Neural progenitor cell (in vitro differentiated cells): ENCODE data around the gene SOBP. TPM values are rescaled to one million over a fixed set of nuclear protein-coding genes. Genes with fewer than 3 reads are reported as not detected.

Experiments
- DNase-seq: peaks from one replicate; pipeline ENCODE4 v3.0.0-alpha.2; 2016; ENCODE audit warnings: low spot score
- H2AFZ ChIP-seq: fragments of 200-600 bp; sonication (generic); replicated peaks from 2 replicates; pipeline ENCODE4 v1.6.1; 2016; ENCODE audit warnings: antibody characterized with exemption
- H3F3A ChIP-seq: fragments of 200-600 bp; sonication (generic); 2 replicates; pipeline ENCODE4 v1.6.1; 2016; ENCODE audit warnings: antibody characterized with exemption, low read depth
- H3K27ac ChIP-seq: fragments of 200-600 bp; sonication (generic); 2 replicates; pipeline ENCODE4 v1.5.1; 2016; ENCODE audit warnings: mild to moderate bottlenecking
- H3K27me3 ChIP-seq: fragments of 200-600 bp; sonication (generic); 2 replicates; pipeline ENCODE4 v1.6.1; 2016; ENCODE audit warnings: mild to moderate bottlenecking, moderate library complexity
- H3K36me3 ChIP-seq: fragments of 200-600 bp; sonication (generic); 2 replicates; pipeline ENCODE4 v1.5.1; 2016
- H3K4me1 ChIP-seq: fragments of 200-600 bp; sonication (generic); 2 replicates; pipeline ENCODE4 v1.6.1; 2016; ENCODE audit warnings: mixed run types
- H3K4me2 ChIP-seq: fragments of 200-600 bp; sonication (generic); 2 replicates; pipeline ENCODE4 v1.6.1; 2016
- H3K4me3 ChIP-seq: fragments of 200-600 bp; sonication (generic); 2 replicates; pipeline ENCODE4 v1.5.1; 2016
- H3K79me2 ChIP-seq: fragments of 200-600 bp; sonication (generic); 2 replicates; pipeline ENCODE4 v1.6.1; 2016; ENCODE audit warnings: low read depth
- H3K9ac ChIP-seq: fragments of 200-600 bp; sonication (generic); 2 replicates; pipeline ENCODE4 v1.6.1; 2016
- H3K9me3 ChIP-seq: fragments of 200-600 bp; sonication (generic); 2 replicates; pipeline ENCODE4 v1.5.1; 2016; ENCODE audit warnings: low read depth
- H4K20me1 ChIP-seq: fragments of 200-600 bp; sonication (generic); 2 replicates; pipeline ENCODE4 v1.6.1; 2016; ENCODE audit warnings: low read depth
- H3K27ac Mint-ChIP-seq: 3 replicates; pipeline ENCODE4 v1.8.0; 2021; ENCODE audit warnings: mixed read lengths
- H3K27me3 Mint-ChIP-seq: 2 replicates; pipeline ENCODE4 v1.8.0; 2022; ENCODE audit warnings: low read depth, mild to moderate bottlenecking, inconsistent platforms, moderate library complexity, mixed read lengths; ENCODE audit not compliant: insufficient read depth
- H3K36me3 Mint-ChIP-seq: 3 replicates; pipeline ENCODE4 v1.8.0; 2021; ENCODE audit warnings: mixed read lengths
- H3K4me1 Mint-ChIP-seq: 3 replicates; pipeline ENCODE4 v1.8.0; 2021; ENCODE audit warnings: mixed read lengths
- H3K4me3 Mint-ChIP-seq: 3 replicates; pipeline ENCODE4 v1.8.0; 2021; ENCODE audit warnings: mild to moderate bottlenecking, moderate library complexity, mixed read lengths
- H3K9me3 Mint-ChIP-seq: 3 replicates; pipeline ENCODE4 v1.8.0; 2020; ENCODE audit warnings: mixed read lengths
- EZH2 ChIP-seq: fragments of 200-600 bp; sonication (generic); IDR thresholded peaks from 2 replicates; pipeline ENCODE4 v1.6.1; 2017; ENCODE audit warnings: antibody characterized with exemption, mild to moderate bottlenecking, moderate library complexity
- EZH2phosphoT487 ChIP-seq: fragments of 200-600 bp; sonication (generic); IDR thresholded peaks from 2 replicates; pipeline ENCODE4 v1.6.1; 2017; ENCODE audit warnings: antibody characterized with exemption
- total RNA-seq: library from RNA; depleted of rRNA; stranded (reverse); fragments of >200 nt; gene quantifications from 2 replicates; pipeline ENCODE4 v1.2.3, GENCODE V29; 2015; ENCODE audit warnings: low replicate concordance
- TF ChIP-seq, protein P1 (sequence below): fragments of 200-600 bp; sonication (generic); IDR thresholded peaks from 2 replicates; pipeline ENCODE4 v1.5.1; 2017; ENCODE audit warnings: antibody characterized with exemption, mild to moderate bottlenecking

Gene SOBP
- total RNA-seq, 1 donor from 2014 or later, result 12.6 TPM

DNA sequence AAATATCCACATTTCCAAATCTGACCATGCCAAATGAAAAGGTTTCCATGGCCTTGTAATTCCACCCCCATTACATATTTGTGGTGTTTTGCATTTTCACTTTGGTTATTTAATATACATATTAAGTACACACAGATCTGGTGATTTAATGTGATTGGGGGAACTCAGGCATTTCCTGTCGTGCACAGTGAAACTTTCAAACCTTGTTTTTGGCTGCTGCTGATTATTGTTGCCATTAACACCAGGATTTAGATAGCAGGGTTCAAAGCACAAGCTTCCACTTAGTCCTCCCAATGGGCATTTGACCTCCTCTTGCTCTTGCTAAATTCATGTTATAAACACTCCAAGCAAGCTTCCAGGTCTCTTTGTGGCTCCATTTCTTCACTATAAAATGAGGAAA, 166.5 kb downstream of the SOBP start:
- H3K4me1 Mint-ChIP-seq, result peaks cover 51% of the 10 kb centered on the region

DNA sequence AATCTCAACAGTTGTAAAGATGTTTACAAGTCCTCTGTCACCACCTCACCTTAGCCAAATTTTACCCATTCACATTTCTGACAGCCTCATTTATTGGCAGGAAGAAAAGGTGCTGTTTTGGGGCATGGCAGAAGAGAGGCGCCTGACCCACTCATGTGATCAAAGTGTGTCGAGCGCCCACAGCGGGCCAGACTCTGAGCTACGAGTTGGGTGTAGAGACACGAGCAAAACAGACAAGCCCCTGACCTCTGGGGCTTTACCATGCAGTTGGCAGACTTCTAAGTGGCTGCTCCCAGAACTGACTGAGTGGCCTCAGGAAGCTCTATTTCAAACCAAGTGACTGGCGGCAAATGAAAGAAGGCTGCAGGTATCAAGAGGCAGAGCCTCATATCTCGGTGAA, 167.0 kb downstream of the SOBP start:
- H3K4me3 ChIP-seq, result no peak overlapping the region
- H3K27ac Mint-ChIP-seq, result no peak overlapping the region
- DNase-seq, result no peak
- H3K4me1 Mint-ChIP-seq, result peaks cover 54% of the 10 kb centered on the region
- peaks cover 5% of the 10 kb centered on the region for H3K9me3 Mint-ChIP-seq
- H2AFZ ChIP-seq, result no peak overlapping the region
- no peaks in the 10 kb centered on the region for H3K27me3 ChIP-seq
- no peak overlapping the region for H3K4me3 Mint-ChIP-seq
- no peak overlapping the region for H3K4me2 ChIP-seq
- H4K20me1 ChIP-seq, result no peaks in the 10 kb centered on the region
- H3K27me3 Mint-ChIP-seq, result no peaks in the 10 kb centered on the region
- H3K4me1 ChIP-seq, result peaks cover 5% of the 10 kb centered on the region
- peaks cover 30% of the 10 kb centered on the region for H3K36me3 Mint-ChIP-seq
- H3K9ac ChIP-seq, result no peak overlapping the region
- H3K27ac ChIP-seq, result no peak overlapping the region
- peaks cover 3% of the 10 kb centered on the region for H3K36me3 ChIP-seq
- TF ChIP-seq, protein P1, sequence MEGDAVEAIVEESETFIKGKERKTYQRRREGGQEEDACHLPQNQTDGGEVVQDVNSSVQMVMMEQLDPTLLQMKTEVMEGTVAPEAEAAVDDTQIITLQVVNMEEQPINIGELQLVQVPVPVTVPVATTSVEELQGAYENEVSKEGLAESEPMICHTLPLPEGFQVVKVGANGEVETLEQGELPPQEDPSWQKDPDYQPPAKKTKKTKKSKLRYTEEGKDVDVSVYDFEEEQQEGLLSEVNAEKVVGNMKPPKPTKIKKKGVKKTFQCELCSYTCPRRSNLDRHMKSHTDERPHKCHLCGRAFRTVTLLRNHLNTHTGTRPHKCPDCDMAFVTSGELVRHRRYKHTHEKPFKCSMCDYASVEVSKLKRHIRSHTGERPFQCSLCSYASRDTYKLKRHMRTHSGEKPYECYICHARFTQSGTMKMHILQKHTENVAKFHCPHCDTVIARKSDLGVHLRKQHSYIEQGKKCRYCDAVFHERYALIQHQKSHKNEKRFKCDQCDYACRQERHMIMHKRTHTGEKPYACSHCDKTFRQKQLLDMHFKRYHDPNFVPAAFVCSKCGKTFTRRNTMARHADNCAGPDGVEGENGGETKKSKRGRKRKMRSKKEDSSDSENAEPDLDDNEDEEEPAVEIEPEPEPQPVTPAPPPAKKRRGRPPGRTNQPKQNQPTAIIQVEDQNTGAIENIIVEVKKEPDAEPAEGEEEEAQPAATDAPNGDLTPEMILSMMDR, result no peak
- no peak for TF ChIP-seq EZH2
- no peak for TF ChIP-seq EZH2phosphoT487
- no peaks in the 10 kb centered on the region for H3F3A ChIP-seq
- H3K9me3 ChIP-seq, result no peaks in the 10 kb centered on the region
- H3K79me2 ChIP-seq, result no peaks in the 10 kb centered on the region

More for the DNA sequence above, 166.5 kb downstream of the SOBP start:
- Histone ChIP-seq H3K27ac (no peak overlapping the region), H2AFZ (no peak overlapping the region), H3F3A (no peaks in the 10 kb centered on the region), H4K20me1 (no peaks in the 10 kb centered on the region), H3K4me3 (no peak overlapping the region), H3K9ac (no peak overlapping the region), H3K9me3 (no peaks in the 10 kb centered on the region), H3K79me2 (no peaks in the 10 kb centered on the region), H3K4me2 (no peak overlapping the region), H3K36me3 (peaks cover 3% of the 10 kb centered on the region), H3K27me3 (no peaks in the 10 kb centered on the region), H3K4me1 (peaks cover 5% of the 10 kb centered on the region)
- Mint-ChIP-seq H3K27ac (no peak overlapping the region), H3K4me3 (no peak overlapping the region), H3K36me3 (peaks cover 33% of the 10 kb centered on the region), H3K9me3 (peaks cover 8% of the 10 kb centered on the region), H3K27me3 (no peaks in the 10 kb centered on the region)
- DNase-seq, result no peak
- no peak for TF ChIP-seq EZH2phosphoT487
- TF ChIP-seq, protein P1, result no peak

DNA sequence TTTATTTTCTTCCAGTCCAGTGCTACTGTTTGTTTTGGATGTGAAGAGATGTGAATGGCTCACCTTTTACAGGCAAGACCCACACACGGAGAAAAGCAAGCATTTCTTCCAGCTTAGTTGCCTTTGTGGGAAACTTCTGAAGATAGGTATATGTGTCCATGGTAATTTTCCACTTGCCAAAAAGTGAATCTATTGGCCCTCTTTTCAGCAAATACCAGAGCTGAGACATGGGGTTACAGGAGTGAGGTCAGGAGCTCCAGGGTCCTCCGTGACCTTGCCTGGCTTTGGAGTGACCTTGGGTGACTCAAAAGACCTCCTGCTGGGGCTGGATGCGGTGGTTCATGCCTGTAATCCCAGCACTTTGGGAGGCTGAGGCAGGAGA, 167.4 kb downstream of the SOBP start:
- no peaks in the 10 kb centered on the region for H3K27me3 ChIP-seq
- H3K9me3 ChIP-seq, result no peaks in the 10 kb centered on the region
- no peak overlapping the region for H3K4me2 ChIP-seq
- H3K9me3 Mint-ChIP-seq, result peaks cover under 1% of the 10 kb centered on the region
- H3K36me3 ChIP-seq, result peaks cover 3% of the 10 kb centered on the region
- no peak overlapping the region for H3K27ac Mint-ChIP-seq
- H3K27ac ChIP-seq, result no peak overlapping the region
- no peaks in the 10 kb centered on the region for H4K20me1 ChIP-seq
- H3K4me3 ChIP-seq, result no peak overlapping the region
- no peak overlapping the region for H3K9ac ChIP-seq
- H3K79me2 ChIP-seq, result no peaks in the 10 kb centered on the region
- DNase-seq, result no peak
- peaks cover 5% of the 10 kb centered on the region for H3K4me1 ChIP-seq
- peaks cover 59% of the 10 kb centered on the region for H3K4me1 Mint-ChIP-seq
- peaks cover 30% of the 10 kb centered on the region for H3K36me3 Mint-ChIP-seq
- TF ChIP-seq EZH2 (no peak), EZH2phosphoT487 (no peak)
- TF ChIP-seq, protein P1, result no peak
- H3K4me3 Mint-ChIP-seq, result no peak overlapping the region
- peaks cover 2% of the 10 kb centered on the region for H3K27me3 Mint-ChIP-seq
- no peak overlapping the region for H2AFZ ChIP-seq
- H3F3A ChIP-seq, result no peaks in the 10 kb centered on the region
